Measurements from ENCODE around the gene QRFP. TPM values are rescaled to one million over a fixed set of nuclear protein-coding genes. Genes with fewer than 3 reads are reported as not detected.
"Not testable (repeated sequence)": the region's sequence is repeated elsewhere in the genome, so short reads cannot be mapped to it uniquely, and the experiment has no call there.

Gene QRFP
- polyA plus RNA-seq, 3 donors = 0.40 to 0.58 (median 0.56) TPM

DNA sequence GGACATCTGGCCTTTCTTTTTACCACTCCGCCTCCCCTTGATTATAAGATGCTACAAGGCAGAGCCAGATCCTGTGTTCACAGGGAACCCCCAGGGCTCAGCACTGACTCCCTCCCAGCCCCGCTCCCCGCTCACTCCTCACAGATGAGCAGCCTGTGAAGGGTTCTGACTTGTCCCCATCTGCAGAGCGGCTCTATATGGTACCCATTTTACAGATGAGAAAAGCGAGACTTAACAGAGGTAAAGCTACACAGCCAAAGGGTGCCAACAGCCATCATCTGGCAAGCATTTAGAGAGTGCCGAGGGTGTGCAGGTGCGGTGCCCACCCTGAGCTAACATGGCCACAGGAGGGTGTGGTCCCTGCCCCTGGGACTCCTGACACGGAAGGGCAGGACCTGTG, 23.6 kb upstream of the QRFP start:
- DNase-seq = no peak

DNA sequence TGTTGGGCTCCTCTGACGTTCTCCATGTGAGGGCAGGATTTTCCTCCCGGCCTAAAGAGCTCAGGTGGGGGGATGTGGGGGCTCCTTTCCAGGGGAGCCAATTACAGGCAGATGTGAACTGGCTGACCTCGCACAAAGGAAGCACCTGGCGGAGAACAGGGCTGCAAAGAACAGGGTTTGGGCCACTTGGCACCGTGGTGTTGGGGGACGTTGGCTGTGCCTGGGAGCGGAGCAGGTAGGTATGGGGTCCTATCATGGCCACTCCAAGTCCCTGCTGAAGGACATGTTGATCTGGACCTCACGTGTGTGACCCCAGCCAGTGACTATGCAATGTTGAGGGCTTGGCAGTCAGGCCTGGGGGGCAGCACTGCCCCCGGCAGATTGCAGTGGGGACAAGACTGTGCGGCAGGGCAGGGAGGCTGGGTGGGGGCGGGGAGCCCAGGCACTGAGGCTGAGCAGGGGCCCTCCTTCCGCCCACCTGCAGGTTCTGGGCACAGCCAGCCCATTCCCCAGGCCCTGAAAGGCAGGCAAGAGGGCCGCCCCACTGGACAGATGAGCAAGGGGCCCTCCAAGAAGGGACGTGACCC, 23.0 kb upstream of the QRFP start:
- DNase-seq = no peak

DNA sequence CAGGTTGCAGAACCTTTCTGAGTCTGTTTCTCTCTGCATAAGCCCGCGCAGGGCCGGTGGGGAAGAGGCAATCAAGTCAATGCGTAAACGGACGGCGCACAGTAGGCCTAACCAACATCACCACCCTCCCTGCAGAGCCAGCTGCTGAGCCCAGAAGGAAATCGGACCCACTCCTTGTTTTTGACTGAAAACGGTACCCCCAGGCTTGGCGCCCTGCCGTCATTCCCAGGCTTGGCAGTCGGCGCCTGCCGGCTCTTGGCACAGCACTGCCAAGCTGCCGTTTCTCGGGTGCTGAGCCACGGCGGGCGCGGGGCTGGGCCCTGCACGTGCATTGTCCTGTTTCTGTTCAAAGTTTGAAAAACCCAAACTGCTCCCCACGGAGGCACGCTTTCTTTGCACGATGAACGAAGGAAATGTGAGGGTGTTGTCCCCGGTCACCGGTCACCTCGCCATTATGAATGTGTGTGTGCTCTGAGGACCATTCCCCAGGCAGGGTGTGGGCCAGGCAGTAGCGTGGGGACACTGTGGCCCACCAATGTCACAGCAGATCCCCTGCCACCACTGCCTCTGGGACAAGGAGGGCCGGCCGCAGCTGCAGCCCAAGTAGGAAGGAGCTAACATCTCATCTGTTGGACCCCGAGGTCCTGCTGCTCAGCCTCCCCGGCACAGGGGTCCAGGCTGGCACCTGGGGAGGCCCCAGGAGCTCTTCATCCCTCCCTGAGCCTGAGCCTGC, 22.4 kb upstream of the QRFP start:
- no peak for DNase-seq

DNA sequence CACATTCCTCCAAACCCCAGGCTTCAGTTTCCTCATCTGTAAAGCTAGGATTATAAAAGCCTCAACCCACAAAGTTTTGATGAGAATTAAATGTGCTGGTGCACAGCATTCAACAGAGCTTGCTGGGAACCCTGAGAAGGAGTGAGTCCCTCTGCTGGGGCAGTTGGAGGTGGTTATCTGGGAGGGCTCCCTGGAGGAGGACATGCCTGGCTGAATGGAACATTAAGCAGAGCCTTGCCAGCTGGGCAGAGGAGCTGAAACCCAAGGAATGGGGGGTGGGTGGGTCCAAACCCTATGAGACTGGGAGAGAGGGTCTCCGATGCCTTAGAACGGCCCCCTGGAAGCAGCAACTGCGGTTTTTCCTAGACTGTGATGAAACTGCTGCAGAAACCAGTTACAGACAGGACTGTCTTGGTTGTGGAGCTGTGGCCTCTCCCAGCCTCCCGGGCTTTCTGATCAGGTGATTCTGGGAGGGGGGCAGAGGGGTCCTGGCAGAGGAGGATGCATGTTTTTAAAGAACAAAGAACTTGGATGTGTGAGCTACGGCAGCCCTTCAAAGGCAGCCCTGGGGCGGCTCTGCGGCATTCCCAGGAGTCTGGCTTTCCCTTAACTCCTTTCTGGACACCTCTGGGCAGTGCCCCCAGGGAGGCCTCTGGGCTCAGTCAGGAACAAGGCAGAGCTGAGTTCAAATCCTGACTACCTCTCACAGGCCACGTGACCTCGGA, 21.7 kb upstream of the QRFP start:
- DNase-seq = no peak

DNA sequence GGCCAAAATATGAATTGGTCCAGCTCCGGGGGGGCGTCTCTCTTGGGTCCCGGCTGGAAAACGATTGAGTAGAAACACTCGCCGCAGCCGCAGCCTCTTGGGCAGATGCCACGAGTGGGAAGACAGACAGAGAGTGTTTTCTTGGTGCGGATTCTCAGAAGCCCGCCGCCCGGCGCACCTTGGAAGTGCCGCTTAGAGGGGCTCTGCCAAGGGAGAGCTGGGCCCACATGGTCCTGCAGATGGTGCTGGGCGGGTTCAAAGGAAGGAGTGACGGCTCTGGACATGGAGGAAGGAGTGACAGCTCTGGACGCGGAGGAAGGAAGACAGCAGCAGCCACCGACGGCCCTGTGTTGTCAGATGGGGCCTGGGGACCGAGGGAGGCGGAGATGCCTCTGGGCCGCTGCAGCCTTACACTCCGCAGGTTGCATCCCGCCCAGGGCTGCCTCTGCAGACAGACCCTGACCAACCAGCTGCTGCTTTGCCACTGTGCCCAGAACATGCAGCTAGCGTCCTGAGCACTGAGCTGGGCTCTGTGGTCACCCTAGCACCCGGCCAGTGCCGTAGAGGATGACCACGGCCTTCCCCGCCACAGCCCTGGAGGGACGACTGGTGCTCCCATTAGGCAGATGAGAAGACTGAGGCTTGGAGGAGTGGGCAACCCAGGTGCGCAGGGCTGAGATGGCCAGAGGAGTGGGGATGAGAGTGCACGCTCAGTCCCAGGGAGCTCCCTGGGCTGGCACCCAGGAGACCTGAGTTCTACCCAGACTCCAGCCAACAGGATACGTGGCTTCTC, 20.8 kb upstream of the QRFP start:
- DNase-seq = no peak

DNA sequence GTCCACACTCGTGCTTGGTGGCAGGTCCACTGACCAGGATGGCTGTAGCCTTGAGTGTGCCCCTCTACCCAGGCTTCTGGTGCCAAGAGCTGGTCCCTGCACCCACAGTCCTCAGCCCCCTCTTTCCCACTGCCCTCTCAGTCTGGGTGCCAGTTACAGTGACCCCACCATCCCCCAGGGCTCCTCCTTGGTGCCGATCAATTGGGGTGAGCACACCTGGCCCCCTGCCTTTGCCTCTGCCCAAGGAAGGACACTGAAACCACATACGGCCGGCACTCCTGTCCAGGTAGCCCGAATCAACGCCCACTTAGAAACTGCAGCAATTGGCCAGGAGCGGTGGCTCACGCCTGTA, 18.5 kb upstream of the QRFP start:
- no peak for DNase-seq

DNA sequence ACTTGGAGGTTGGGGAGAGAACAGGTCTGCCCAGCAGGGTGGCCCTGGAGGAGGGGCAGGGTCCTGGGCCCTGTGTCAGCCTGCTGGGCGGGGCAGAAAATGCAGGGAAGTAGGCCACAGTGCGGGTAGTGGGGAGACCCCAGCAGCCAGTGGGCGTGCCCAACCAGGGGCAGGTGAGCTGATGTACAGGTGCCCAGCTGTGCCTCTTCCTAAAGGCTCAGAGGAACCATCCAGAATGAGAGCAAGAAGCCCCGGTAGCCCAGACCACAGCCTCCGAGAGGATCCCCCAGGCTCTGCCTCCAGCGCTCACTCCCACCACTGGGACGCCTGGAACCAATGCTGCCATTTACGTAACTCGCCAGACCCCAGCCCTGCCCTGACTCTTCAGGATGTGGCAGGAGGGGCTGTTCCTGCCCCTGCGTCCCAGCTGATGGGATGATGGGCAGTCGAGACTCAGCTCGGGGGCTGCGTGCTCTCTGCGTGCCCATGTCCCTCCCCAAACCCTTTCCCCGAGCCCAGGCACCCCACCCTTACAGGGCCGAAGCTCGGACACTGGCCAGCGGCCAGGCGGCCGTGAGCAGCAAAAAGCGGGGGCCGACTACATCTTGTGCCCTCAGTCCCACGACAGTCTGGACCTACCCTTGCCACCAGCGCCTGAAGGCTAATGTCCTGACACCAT, 17.9 kb upstream of the QRFP start:
- no peak for DNase-seq

DNA sequence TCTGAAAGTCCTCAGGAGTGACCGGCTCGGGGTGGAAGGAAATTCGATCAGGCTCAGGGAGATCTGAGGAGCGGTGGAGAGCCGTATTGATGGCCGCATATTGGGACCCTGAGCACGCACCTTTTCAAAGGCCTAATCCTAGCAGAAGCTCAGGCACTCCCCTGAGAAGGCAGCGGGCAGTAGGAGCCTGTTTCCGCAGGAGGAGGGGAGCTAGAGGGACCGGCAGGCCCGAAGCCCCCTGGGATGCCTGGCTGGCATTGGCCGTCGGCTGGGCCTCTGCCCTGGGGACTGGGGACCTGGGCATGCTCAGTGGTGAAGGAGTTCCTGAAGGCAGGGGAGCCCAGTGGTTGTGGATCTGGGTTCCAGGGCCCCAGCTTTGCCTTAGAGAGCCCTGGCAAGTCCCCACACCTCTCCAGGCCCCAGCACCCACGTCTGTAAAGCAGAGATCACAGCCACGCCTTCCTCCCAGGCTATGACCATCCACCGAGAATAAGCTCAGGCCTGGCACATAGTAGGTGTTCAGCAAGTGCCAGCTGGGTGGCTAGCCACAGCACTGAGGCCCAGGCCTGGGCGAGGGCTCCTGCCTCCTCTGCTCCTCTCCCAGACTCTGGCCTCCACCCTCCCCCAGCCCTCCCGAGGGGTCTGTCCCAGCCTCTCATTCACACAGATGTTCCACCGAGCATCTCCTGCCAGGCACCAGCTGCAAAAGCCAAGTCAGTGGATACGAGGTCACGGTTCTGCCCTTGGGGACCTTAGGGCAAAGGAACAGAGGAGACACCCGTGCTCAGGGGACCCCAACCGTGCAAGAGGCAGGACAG, 17.2 kb upstream of the QRFP start:
- no peak for DNase-seq

DNA sequence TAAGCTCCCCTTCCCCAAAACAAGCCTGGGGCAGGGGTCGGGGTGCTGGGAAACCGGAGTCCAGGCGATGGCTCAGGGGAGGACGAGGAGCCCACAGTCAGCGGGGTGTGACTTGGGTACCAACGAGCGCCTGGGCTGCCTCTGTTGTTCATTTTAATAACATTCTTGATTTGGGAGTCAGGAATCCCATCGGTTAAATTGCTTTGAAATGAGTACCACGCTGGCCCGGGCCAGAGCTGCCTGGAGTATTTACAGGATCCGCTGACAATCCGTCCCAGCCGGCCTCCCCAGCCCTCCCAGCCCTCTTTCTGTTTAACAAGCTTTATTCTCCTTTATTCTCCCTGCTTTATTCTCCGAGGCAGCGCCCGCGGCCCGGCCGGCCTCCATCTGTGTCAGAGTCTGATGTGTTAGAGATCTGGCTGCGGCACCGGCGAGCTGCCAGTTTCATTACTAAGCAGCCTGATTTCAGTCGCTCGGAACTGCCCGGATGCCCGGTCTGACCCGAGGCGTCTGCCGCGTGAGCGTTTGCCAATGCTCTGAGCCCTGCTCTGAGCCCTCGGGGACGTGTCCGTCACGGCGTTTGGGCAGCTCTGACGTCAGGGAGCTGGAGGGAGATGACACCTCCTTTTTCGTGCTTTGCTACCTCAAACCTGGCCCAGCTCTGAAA, 16.5 kb upstream of the QRFP start:
- peak; percentile 76 for DNase-seq

DNA sequence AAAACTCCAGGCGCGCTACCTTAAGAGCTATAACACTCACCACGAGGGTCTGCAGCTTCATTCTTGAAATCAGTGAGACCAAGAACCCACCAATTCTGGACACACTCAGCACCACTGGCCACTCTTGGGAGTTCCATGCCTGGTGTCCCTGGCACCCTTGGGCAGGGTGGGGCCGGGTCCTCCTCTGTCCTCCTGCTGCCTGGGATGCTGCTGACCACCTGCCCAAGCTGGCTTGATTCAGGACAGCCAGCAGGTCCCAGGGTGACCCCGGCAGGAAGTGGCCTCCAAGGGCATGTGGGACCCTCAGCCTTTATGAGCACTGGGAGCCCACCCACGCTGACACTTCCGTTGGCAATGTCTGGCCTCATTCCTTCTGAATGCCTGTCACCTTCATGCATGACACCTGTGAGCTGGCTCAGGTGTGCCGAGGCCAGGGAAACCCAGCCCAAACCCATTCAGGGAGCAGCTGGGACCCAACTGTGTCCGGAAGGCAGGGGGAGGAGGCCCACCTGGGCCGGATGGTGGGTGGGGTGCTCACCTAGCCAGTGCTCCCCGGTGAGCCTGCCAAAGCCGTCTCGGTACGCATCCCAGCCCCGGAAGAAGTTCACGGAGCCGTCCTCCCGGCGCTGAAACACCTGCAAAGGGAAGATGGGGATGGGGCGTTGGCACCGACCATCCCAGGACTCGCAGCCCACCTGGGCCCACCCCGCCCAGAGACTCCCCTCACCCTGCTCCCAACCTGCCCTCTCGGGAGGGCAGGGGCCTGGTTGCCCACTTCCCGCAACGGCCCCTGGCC, 14.8 kb upstream of the QRFP start:
- DNase-seq = no peak

DNA sequence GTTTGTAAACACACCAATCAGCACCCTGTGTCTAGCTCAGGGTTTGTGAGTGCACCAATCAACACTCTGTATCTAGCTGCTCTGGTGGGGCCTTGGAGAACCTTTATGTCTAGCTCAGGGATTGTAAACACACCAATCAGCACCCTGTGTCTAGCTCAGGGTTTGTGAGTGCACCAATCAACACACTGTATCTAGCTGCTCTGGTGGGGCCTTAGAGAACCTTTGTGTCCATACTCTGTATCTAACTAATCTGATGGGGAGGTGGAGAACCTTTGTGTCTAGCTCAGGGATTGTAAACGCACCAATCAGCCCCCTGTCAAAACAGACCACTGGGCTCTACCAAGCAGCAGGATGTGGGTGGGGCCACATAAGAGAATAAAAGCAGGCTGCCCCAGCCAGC, 14.1 kb upstream of the QRFP start:
- not testable (repeated sequence) for DNase-seq

DNA sequence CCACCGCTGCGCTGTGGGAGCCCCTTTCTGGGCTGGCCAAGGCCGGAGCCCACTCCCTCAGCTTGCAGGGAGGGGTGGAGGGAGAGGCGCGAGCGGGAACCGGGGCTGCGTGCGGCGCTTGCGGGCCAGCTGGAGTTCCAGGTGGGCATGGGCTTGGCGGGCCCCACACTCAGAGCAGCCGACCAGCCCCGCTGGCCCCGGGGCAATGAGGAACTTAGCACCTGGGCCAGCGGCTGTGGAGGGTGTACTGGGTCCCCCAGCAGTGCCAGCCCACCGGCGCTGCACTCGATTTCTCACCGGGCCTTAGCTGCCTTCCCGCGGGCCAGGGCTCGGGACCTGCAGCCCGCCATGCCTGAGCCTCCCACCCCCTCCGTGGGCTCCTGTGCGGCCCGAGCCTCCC, 13.4 kb upstream of the QRFP start:
- DNase-seq = not testable (repeated sequence)

DNA sequence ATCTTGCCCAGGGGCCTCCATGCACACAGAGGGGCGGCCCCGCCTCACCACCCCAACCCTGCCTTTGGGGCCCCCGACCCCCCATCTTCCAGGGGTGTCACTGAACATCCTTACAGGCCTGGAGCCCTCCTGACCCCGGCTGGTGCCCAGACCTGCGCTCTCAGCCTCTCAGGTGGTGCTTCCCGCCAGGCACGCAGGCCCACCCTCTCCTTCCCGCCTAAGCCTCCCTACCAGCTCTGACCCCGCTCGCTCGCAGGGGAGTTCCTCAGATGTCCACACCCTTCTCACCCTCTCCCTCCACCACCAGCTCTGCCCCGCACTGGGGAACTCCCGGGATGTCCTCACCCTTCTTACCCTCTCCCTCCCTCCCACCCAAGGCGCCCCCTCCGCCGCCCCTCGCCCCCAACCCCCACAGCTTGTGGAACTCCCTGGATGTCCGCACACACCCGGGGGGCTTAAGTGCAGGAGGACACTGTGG, 12.3 kb upstream of the QRFP start:
- DNase-seq = no peak

DNA sequence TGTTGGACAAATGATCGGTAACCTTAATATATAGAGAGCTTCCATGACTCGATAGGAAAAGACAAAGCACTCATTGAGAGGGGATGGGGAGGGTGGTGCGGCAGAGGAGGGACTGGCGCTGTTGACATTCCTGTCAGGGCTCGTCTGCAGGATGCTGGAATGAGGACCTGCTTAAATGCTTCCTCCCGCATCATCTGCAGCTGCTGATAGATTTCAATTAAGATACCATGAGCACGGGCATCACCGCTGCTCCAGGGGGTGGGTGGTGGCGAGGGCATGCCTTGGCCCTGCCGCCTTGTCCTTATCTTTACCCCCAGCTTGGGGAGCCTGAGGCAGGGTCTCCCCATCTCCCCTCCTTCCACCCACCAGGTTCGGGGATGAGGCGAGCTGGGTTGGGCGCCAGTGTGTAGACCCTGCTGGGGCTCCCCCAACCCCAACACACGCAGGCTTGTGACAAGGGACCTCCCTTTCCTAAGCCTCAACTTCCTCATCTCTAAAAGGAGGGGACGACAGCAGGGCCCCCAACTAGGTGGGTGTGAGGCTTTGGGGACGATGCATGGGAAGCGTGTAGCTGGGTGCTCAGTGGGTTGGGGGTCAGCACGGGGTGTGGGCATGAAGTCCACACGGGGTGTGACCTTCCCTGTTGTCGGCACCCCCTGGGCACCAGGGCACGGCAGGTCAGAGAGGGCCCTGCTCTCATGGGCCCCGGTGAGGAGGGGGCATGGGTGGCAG, 11.7 kb upstream of the QRFP start:
- no peak for DNase-seq

DNA sequence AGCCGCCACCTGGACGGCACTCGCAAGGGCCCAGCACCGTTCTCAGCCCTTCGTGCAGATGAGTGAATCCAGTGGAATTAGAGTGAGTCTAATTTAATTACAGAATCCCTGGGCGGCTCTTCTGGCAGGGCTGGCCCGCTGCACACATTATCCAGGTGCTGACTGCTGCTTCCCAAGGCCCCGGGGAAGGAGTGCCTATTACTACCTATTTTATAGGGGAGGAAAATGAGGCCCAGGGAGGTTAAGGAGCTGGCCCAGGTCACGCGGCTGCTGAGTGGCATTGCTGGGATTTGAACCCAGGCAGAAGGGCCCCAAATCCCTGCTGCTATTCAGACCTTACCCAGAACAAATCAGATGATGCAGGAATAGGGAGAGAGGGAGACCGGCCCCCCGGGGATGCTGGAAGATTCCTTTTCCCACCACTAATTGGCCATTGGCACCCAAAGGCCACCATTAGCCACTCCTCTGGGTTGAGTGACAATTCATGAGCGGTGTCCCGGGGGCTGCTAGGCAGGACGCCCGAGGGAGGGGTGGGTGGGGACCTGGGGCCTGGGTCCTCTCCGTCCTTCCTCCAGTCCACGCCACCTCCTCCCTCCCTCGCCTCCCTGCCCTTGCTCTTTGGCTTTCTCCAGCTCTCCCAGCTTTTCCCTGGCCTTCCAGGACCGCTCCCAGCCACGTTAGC, 10.3 kb upstream of the QRFP start:
- DNase-seq = no peak

DNA sequence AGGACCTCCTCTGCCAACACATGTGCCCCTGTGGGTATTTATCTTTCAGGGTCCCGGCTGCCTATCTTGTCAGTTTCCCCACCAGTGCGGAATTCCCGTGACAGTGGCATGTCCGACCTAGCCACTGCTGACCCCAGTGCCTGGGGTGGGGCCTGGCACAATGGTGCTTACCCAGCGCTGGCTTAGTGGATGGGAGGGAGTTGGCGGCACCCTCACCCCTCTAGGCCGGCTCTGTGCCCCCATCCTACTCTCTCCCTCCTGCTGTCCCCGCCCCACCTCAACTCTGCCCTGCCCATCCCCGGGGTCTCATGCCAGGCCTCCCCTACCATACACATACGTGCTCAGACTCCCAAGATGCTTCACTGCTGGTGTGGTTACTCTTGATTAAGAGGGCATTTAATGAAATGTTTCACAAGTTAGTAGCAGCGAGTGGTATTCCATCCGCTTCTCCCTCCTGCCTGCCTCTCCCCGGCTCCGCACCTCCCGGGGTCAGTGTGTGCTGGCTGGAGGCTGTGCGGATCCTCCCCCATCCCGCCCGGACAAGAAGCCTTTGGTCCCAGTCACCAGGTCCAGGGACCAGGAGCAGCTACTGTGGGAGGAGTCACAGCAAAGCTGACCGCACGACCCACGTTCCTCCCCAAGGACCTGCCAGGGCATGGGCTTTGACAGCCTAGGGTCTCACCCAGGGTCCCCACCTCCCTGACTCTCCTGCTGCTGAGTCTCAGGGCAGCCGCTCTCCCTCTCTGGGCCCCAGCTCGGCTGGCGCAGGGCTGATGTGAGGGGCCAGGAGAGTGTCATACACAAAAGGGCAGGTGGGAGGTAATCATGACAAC, 9.5 kb upstream of the QRFP start:
- no peak for DNase-seq
